Sigmoid colon (tissue), 4 donors: ENCODE measurements around the gene AACS.

ENCODE experiments used
- CTCF ChIP-seq, 4 experiments: fragments of 450-650 bp in 3 of 4; fragments of 200-600 bp in 1 of 4; IDR thresholded peaks; one replicate each; pipeline ENCODE4 v1.5.1; 2016 to 2019; ENCODE audit warnings: antibody characterized with exemption in 4 of 4, mild to moderate bottlenecking in 3 of 4, moderate library complexity in 2 of 4
- EP300 ChIP-seq, 4 donors: sonication (generic); formaldehyde crosslinking; IDR thresholded peaks; one replicate each; pipeline ENCODE4 v1.6.1; 2017; ENCODE audit warnings: antibody characterized with exemption in 4 of 4
- POLR2A ChIP-seq, 2 donors: fragments of 450-650 bp; IDR thresholded peaks; one replicate each; pipeline ENCODE4 v1.6.1; 2016; ENCODE audit warnings: antibody characterized with exemption in 2 of 2, mild to moderate bottlenecking in 2 of 2, moderate library complexity in 2 of 2

DNA sequence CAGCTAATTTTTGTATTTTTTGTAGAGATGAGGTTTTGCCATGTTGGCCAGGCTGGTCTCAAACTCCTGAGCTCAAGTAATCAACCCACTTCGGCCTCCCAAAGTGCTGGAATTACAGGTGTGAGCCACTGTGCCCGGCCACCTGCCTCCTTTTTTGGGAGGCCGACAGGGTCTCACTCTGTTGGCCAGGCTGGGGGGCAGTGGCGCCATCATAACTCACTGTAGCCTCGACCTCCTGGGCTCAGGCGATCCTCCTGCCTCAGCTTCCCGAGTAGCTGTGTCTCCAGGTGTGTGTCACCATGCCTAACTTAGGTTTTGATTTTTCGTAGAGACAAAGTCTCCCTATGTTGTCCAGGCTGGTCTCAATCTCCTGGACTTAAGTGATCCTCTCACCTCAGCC is 70.7 kb downstream of the AACS start:
- TF ChIP-seq EP300 (IDR thresholded peaks at IDR 0.05) = no peak
- no peak for TF ChIP-seq CTCF (IDR thresholded peaks at IDR 0.05)
- TF ChIP-seq POLR2A (IDR thresholded peaks at IDR 0.05) = no peak
